GM12878 (cell line): ENCODE results near the gene ZNF33B. TPM values are rescaled to one million over a fixed set of nuclear protein-coding genes. Genes with fewer than 3 reads are reported as not detected.

Source experiments
- ATAC-seq: fragments of 200-7000 bp; cut with Tn5 transposase; 3 replicates; pipeline ENCODE4 v1.9.1; 2020; ENCODE audit warnings: mild to moderate bottlenecking, moderate library complexity
- BruUV-seq: library from RNA; stranded (reverse); fragments of 400-500 nt; replicated peaks from 2 replicates; lab custom pipeline; 2021; lab: Mats Ljungman, UMichigan
- CTCF ChIA-PET: fragments of 300-600 bp; sonication (Branson Sonifier 250); formaldehyde crosslinking; extraction: SDS; loops from one replicate; lab custom pipeline; 2021; ENCODE audit warnings: inconsistent platforms; lab: Yijun Ruan, JAX
- POLR2A ChIA-PET: fragments of 350-600 bp; formaldehyde crosslinking; extraction: SDS; loops from one replicate; lab custom pipeline; 2021; ENCODE audit warnings: inconsistent platforms; lab: Charles Lee
- RAD21 ChIA-PET: fragments of 300-600 bp; sonication (Branson Sonifier 250); formaldehyde crosslinking; loops from one replicate; lab custom pipeline; 2023; ENCODE audit warnings: antibody characterized with exemption; ENCODE audit not compliant: unreplicated experiment; lab: Charles Lee
- SMC1A ChIA-PET: fragments of 300-600 bp; sonication (Branson Sonifier 250); formaldehyde crosslinking; loops from one replicate; lab custom pipeline; 2023; ENCODE audit not compliant: unreplicated experiment, uncharacterized antibody; lab: Charles Lee
- DNase-seq: peaks from one replicate; pipeline ENCODE4 v3.0.0-alpha.2; 2011; ENCODE audit warnings: low read depth, low spot score
- FAIRE-seq: peaks from 3 replicates; lab custom pipeline; 2011; peaks lifted over from hg19 to GRCh38; lab: Jason Lieb, UNC
- H2AFZ ChIP-seq: 2 replicates; pipeline ENCODE4 v1.6.0; 2011; ENCODE audit warnings: low read depth, low read length, control low read depth; ENCODE audit not compliant: control insufficient read depth
- H3K27ac ChIP-seq: 2 replicates; pipeline ENCODE4 v1.5.1; 2011; ENCODE audit warnings: control low read depth; ENCODE audit not compliant: control insufficient read depth, insufficient read depth
- H3K27me3 ChIP-seq, 2 experiments: replicated peaks in 1 of 2; 2 replicates each; pipeline versions ENCODE4 v1.6.0 to v1.6.1; 2011; ENCODE audit warnings: low read length in 1 of 2; ENCODE audit not compliant: control insufficient read depth in 2 of 2, insufficient read depth in 2 of 2
- H3K36me3 ChIP-seq, 2 experiments: 2 replicates each; pipeline ENCODE4 v1.5.1; 2011; ENCODE audit warnings: low read length in 1 of 2; ENCODE audit not compliant: control insufficient read depth in 2 of 2, insufficient read depth in 2 of 2
- H3K4me1 ChIP-seq: 2 replicates; pipeline ENCODE4 v1.6.1; 2011; ENCODE audit warnings: mild to moderate bottlenecking, low read length, moderate library complexity, mixed read lengths; ENCODE audit not compliant: control insufficient read depth, insufficient read depth
- H3K4me2 ChIP-seq: 2 replicates; pipeline ENCODE4 v1.6.0; 2011; ENCODE audit warnings: control low read depth; ENCODE audit not compliant: control insufficient read depth, insufficient read depth
- H3K4me3 ChIP-seq: fragments of 200-600 bp; sonication (generic); 2 replicates; pipeline ENCODE4 v1.5.1; 2016
- H3K79me2 ChIP-seq: 2 replicates; pipeline ENCODE4 v1.6.0; 2011; ENCODE audit warnings: low read length; ENCODE audit not compliant: control insufficient read depth, insufficient read depth
- H3K9ac ChIP-seq: 2 replicates; pipeline ENCODE4 v1.8.0; 2011; ENCODE audit warnings: low read length, control low read depth, mixed read lengths; ENCODE audit not compliant: control insufficient read depth, insufficient read depth
- H3K9me3 ChIP-seq: replicated peaks from 3 replicates; pipeline ENCODE4 v1.5.1; 2011; ENCODE audit warnings: mild to moderate bottlenecking, low read length; ENCODE audit not compliant: control insufficient read depth, insufficient read depth
- H4K20me1 ChIP-seq: 2 replicates; pipeline ENCODE4 v1.6.0; 2011; ENCODE audit not compliant: control insufficient read depth, insufficient read depth
- ATF7 ChIP-seq: fragments of 450-650 bp; IDR thresholded peaks from 2 replicates; pipeline ENCODE4 v1.6.1; 2016; ENCODE audit warnings: low read depth, mild to moderate bottlenecking
- KAT2A ChIP-seq: conservative IDR thresholded peaks from 2 replicates; pipeline ENCODE4 v1.6.1; 2011; ENCODE audit warnings: low read depth, low read length; ENCODE audit not compliant: control insufficient read depth
- MYC ChIP-seq: IDR thresholded peaks from 2 replicates; pipeline ENCODE4 v1.6.1; 2011; ENCODE audit warnings: mild to moderate bottlenecking, low read length, moderate library complexity, inconsistent platforms; ENCODE audit not compliant: insufficient read depth, insufficient replicate concordance, insufficient read length, severe bottlenecking
- SIX5 ChIP-seq: IDR thresholded peaks from 2 replicates; pipeline ENCODE4 v1.6.1; 2011; ENCODE audit warnings: mild to moderate bottlenecking, low read depth, low read length, moderate library complexity; ENCODE audit not compliant: severe bottlenecking
- SPI1 ChIP-seq: IDR thresholded peaks from 2 replicates; pipeline ENCODE4 v1.6.1; 2011; ENCODE audit warnings: low read depth, mild to moderate bottlenecking, low read length, moderate library complexity, borderline replicate concordance; ENCODE audit not compliant: insufficient read depth
- TBL1XR1 ChIP-seq: IDR thresholded peaks from 2 replicates; pipeline ENCODE4 v1.6.1; 2012; ENCODE audit warnings: low read depth, low read length, improper control_type of control experiment
- YY1 ChIP-seq: IDR thresholded peaks from 2 replicates; pipeline ENCODE4 v1.6.1; 2011; ENCODE audit warnings: low read depth, mild to moderate bottlenecking, low read length
- WGBS: methylation state at CpG from one replicate; pipeline ENCODE4 v1.1.6; 2016; ENCODE audit warnings: low lambda C conversion rate; ENCODE audit not compliant: insufficient replicate concordance, insufficient coverage; ENCODE audit errors: missing lambda C conversion rate; 5-methylcytosine and 5-hydroxymethylcytosine counted together
- in situ Hi-C: fragments of 300-500 bp; cut with MboI; formaldehyde crosslinking; loops from 9 replicates; pipeline ENCODE4 v1.14.3; 2018; ENCODE audit warnings: mixed read lengths
- intact Hi-C: fragments of 100-400 bp; cut with micrococcal nuclease; formaldehyde crosslinking; loops from one replicate; pipeline ENCODE4 v1.14.2; 2022; ENCODE audit not compliant: unreplicated experiment
- polyA plus RNA-seq, 11 experiments: library from polyadenylated mRNA; depleted of rRNA in 4 of 11; unstranded in 6 of 11; stranded (reverse) in 5 of 11; fragments of >200 nt; fragmentation: Nextera tagmentation in 4 of 11; fragmentation: Illumina TruSeq in 1 of 11; extraction: Ambion mirVana in 4 of 11; extraction: Trizol in 1 of 11; gene quantifications; 1 replicate in 1 of 11; 2 replicates in 10 of 11; pipeline versions ENCODE4 v1.2.1 to v1.2.3, GENCODE V29; 2011 to 2016; ENCODE audit warnings: inconsistent platforms in 2 of 11, missing spikeins in 2 of 11, low read depth in 1 of 11
- total RNA-seq, 4 experiments: library from RNA; depleted of rRNA in 3 of 4; stranded (reverse); fragments of >200 nt in 3 of 4; fragmentation: Illumina TruSeq in 1 of 4; extraction: Trizol in 1 of 4; gene quantifications; 2 replicates each; pipeline versions ENCODE4 v1.2.1 to v1.2.3, GENCODE V29; 2013 to 2021

ZNF33B gene
- total and polyA plus RNA-seq, 10 of the 15 experiments (the other 5 are each of a cell fraction or from before 2014, with no cell fraction given): 5.3 to 19.7 (median 9.3) TPM

GRCh38 chr10:42623929-42624328 lies 14.4 kb downstream of the ZNF33B start:
- ATAC-seq (peak; percentile 36; the same call in 2 of the 3 replicates), FAIRE-seq (no peak), DNase-seq (no peak)
- Histone ChIP-seq H3K79me2 (no peaks in the 10 kb centered on the region), H3K9me3 (no peaks in the 10 kb centered on the region; the same call in 1 of the 3 replicates), H4K20me1 (no peaks in the 10 kb centered on the region), H3K4me2 (no peak overlapping the region), H3K27me3 (no peaks in the 10 kb centered on the region), H3K9ac (no peak overlapping the region), H2AFZ (no peak overlapping the region), H3K27ac (no peak overlapping the region), H3K4me3 (no peak overlapping the region), H3K36me3 (peaks cover 0 to 11% of the 10 kb centered on the region in 2 experiments; a peak in 1 of 4 replicates), H3K4me1 (no peaks in the 10 kb centered on the region)
- 85% methylated on average over 4 of the region's 4 CpGs for WGBS
- ChIA-PET CTCF (no interaction called here), POLR2A (no interaction called here), SMC1A (interaction anchor here (1.0 kb wide), 1 partner anchor 62 kb away, joined by 3 read pairs; no protein-coding TSS in a partner anchor), RAD21 (no interaction called here)
- in situ Hi-C loops: no loop called here
- intact Hi-C loops: no loop called here
- no peak for TF ChIP-seq ATF7
- no peak for TF ChIP-seq MYC
- TF ChIP-seq TBL1XR1: no peak
- peak; percentile 51; the same call in 1 of the 2 replicates for TF ChIP-seq SPI1
- no peak for TF ChIP-seq KAT2A
- no TSS peak for BruUV-seq

DNA sequence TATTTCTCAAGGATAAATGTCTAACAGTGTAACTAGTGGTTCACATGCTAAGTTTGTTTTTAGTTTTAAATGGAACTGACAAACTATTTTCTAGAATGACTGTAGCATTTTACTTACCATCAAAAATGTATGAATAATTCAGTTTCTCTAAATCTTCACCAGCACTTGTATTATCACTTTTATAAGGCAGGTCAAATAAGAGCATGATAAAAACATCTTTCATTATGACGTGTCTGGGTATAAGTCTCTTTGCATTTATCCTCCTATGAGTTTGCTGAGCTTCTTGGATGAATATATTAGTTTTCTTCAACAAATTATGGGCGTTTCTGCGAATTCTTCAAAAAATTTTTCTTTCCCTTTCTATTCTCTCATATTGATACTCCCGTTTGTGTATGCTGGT lies 19.9 kb downstream of the ZNF33B start:
- POLR2A ChIA-PET: no interaction called here
- no peaks in the 10 kb centered on the region for H3K4me1 ChIP-seq

More for the DNA sequence above, 19.9 kb downstream of the ZNF33B start:
- no peak for FAIRE-seq
- DNase-seq: no peak
- ChIA-PET CTCF (no interaction called here), SMC1A (no interaction called here), RAD21 (no interaction called here)
- Histone ChIP-seq H3K9me3 (no peaks in the 10 kb centered on the region), H3K27me3 (no peaks in the 10 kb centered on the region), H2AFZ (no peak overlapping the region), H4K20me1 (no peaks in the 10 kb centered on the region), H3K27ac (no peak overlapping the region), H3K4me2 (no peak overlapping the region), H3K4me3 (no peak overlapping the region), H3K9ac (no peak overlapping the region), H3K36me3 (peaks cover 0 to 8% of the 10 kb centered on the region in 2 experiments; a peak in 1 of 4 replicates), H3K79me2 (no peaks in the 10 kb centered on the region)
- in situ Hi-C loops (no loop called here), intact Hi-C loops (no loop called here)
- no TSS peak for BruUV-seq
- 99% methylated on average over 4 of the region's 4 CpGs for WGBS
- ATAC-seq: no peak
- TF ChIP-seq YY1 (no peak), SIX5 (no peak)
